GM21526 (cell line): ENCODE measurements around the gene CRLF2.
"Not testable (repeated sequence)": the region's sequence is repeated elsewhere in the genome, so short reads cannot be mapped to it uniquely, and the experiment has no call there.

Experiments
- ATAC-seq: cut with Tn5 transposase; IDR thresholded peaks from one replicate; pipeline ENCODE4 v1.9.1; 2021; ENCODE audit warnings: moderate library complexity; ENCODE audit not compliant: unreplicated experiment, low FRiP score

The CRLF2 gene

DNA sequence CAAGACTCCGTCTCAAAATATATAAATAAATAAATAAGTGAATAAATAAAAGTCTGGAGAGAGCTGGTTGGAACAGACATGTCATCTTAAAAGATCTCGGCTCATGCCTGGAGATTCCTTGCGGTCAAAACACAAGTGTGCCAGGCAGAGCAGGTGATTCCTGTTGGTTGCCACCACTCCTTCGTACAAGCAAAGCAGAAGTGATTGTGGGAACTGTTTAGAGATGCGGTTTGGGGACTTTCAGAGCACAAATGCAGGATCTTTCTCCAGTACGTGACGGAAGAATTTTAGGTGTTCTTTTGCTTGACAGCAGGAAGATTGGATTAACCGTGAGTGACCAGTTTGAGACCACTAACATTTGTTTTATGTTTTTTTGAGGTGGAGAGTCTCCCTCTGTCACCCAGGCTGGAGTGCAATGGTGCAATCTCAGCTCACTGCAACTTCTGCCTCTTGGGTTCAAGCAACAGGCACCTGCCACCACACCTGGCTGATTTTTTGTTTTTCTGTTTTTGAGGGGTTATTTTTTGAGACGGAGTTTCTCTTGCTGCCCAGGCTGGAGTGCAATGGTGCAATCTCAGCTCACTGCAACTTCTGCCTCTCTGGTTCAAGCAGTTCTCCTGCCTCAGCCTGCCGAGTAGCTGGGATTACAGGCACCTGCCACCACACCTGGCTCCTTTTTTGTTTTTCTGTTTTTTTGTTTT lies 2.8 kb upstream of the CRLF2 start:
- ATAC-seq, result peak; percentile 46

DNA sequence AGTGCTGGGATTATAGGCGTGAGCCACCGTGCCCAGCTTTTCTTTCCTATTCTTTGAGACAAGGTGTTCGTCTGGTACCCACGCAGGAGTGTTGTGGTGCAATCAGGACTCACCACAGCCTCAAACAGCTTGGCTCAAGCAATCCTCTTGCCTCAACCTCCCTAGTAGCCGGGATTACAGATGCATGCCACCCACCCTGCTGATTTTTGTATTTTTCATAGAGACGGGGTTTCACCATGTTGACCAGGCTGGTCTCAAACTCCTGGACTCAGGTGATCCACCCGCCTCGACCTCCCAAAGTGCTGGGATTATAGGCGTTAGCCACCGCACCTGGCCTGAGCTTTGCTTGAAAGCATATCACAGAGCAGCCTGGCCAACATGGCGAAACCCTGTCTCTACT lies 1.5 kb upstream of the CRLF2 start:
- no peak for ATAC-seq

DNA sequence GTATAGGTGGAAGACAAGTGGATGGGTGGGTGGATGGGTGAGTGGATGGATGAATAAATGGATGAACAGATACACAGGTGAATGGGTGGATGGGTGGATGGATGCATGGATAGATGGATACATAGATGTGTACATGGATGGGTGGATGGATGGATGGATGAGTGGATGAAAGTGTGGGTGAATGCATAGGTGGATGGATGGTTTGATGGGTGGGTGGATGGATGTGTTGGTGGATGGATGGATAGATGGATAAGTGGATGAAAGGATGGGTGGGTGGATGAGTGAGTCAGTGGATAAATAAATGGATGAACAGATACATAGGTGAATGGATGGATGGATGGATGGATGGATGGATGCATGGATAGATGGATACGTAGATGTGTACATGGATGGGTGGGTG lies 1.6 kb downstream of the CRLF2 start:
- ATAC-seq, result no peak

DNA sequence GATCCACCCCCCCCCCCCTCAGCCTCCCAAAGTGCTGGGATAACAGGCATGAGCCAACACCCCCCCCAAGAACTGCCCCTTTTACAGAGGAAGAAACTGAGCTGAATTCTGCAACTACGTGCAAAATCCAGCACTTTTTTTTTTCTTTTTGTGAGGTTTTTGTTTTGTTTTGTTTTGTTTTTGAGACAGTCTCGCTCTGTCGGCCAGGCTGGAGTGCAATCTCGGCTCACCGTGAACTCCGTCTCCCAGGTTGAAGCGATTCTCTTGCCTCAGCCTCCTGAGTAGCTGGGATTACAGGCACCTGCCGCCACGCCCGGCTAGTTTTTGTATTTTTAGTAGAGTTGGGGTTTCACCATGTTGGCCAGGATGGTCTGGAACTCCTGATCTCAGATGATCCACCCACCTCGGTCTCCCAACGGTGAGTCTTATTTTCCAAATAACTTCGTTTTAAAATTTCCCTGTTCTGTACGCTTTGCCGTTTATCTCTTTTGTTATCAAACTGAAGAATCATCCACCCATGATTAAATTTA lies 4.9 kb downstream of the CRLF2 start:
- ATAC-seq, result no peak

DNA sequence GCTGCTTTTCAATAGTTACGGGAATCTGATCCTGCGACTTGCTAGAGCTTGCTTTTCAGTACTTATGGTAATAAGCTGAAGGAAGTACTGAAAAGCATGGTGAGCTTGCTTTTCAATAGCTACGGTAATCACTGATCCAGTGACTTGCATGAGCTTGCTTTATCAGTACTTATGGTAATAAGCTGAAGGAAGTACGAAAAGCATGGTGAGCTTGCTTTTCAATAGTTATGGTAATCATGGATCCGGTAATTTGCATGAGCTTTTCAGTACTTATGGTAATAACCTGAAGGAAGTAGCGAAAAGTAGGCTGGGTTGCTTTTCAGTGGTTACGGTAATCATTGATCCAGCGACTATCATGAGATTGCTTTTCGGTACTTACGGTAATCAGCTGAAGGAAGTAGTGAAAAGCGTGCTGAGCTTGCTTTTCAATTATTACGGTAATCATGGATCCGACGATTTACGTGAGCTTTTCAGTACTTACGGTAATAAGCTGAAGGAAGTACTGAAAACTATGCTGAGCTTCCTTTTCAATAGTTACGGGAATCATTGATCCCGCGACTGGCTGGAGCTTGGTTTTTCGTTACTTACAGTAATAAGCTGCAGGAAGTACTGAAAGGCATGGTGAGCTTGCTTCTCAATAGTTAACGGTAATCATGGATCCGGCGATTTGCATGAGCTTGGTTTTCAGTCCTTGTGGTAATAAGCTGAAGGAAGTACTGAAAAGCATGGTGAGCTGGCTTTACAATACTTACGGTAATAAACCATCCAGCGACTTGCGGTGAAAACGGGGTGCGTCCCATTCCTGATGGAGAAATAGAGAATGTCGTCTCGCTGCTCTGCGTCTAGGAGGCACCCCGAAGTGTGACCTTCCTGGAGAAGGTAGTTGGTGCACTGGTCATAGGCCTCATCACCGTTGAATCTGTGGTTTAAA lies 6.5 kb downstream of the CRLF2 start:
- peak; percentile 34 for ATAC-seq

DNA sequence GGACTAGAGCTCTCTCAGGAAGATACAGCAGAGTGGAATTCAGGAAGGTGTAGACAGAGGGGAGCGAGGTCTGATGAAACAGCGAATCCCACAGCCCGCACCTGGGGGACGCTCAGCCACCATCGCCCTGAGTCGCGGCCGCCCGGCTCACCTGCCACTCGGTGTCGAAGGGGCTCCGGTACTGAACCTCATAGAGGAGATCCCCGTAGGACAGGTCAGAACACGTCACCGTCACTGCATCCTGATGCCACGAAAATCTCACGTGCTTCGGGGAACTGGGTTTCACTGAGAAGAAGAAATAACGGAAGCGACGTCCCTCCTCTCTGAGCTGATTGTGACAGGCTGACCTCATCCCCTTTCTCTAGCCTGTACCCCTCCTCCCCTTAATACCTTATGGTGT lies 10.2 kb downstream of the CRLF2 start:
- no peak for ATAC-seq

DNA sequence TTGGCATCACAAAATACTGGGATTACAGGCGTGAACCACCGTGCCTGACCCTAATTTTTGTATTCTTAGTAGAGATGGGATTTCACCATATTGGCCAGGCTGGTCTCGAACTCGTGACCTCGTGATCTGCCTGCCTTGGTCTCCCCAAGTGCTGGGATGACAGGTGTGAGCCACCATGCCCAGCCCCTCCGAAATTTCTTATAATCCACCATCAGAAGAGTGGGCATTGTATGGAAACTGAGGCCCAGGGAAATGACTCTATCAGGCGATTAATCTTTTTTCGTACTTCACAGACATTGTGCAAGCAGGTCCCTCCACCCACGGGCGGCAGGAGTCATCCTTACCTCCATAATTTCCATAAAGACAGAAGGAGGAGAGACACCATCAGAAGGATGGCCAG lies 16.0 kb downstream of the CRLF2 start:
- ATAC-seq, result no peak

DNA sequence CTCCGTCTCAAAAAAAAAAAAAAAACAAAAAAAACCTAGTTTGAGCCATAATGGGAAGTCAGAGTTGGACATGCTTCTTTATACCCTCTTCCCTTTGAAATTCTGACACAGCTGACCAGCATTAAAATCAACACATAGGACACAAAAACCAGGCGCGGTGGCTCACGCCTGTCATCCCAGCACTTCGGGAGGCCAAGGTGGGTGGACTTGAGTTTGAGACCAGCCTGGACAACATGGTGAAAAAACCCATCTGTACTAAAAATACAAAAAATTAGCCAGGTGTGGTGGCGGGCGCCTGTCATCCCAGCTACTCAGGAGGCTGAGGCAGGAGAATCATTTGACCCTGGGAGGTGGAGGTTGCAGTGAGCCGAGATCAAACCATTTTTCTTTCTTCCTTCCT lies 20.3 kb downstream of the CRLF2 start:
- not testable (repeated sequence) for ATAC-seq

DNA sequence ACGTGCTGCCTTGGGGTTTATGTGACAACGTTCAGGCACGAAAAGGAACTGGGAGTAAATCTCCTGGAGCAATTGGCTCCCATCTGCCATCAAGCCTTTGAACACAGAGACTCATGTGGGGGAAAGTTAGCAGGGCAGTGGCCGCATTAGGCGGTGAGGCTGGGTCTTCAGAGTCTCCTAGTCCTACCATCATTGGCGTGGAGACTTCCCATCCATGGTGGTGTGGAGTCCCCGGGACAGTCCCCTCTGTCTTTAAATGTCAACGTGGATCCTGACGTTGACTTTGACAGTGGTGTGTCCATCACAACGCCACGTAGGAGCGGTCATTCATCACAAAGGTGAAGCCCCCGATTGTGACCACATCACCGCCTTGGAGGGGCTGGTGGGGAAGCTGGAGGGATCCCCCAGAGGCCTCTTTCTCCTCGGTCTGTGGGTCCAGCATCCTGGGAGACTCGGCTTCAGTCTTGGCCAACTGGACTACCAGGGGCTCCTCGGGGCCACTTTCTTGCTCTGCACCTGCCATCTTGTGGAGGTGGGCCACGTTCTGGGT lies 21.8 kb downstream of the CRLF2 start:
- no peak for ATAC-seq

DNA sequence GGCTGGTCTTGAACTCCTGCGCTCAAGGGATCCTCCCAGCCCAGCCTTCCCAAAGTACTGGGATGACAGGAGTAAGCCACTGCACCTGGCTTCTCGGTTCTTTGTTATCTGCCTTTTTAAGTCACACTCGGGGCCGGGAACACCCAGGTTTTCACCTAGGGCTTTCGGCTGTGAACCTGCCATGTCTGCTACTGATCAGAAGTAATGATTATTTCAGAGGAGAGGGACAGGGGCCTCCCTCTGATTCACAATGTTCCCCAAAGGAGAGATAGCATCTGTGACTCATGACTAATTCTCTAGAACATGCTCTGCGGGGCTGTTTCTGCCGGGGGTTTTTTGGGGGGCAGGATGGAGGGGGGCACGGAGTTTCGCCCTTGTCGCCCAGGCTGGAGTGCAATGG lies 26.9 kb downstream of the CRLF2 start:
- no peak for ATAC-seq

DNA sequence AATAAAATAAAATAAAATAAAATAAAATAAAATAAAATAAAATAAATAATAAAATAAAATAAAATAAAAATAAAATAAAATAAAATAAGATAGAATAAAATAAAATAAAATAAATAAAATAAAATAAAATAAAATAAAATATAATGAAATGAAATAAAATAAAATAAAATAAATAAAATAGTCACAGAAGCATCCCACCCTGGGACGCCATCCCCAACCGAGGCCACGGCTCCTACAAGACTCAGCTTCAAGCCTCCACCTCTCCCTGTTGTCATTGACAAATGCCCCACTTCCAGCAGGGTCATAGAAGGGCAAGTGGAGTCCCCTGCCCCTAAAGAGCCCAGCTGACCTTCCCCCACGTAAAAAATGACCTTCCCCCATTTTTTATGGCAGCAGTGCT lies 30.2 kb downstream of the CRLF2 start:
- no peak for ATAC-seq

DNA sequence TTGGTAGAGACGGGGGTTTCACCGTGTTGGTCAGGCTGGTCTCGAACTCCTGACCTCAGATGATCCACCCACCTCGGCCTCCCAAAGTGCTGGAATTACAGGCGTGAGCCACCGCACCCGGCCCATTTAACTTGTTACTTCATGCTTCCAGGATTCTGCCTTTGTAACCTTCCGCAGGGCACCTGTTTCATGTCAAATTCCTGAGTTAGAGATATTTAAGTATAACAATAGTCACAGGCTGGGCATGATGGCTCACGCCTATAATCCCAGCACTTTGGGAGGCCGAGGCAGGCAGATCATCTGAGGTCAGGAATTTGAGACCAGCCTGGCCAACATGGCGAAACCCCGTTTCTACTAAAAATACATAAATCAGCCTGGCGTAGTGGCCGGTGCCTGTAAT lies 30.8 kb downstream of the CRLF2 start:
- ATAC-seq, result not testable (repeated sequence)

DNA sequence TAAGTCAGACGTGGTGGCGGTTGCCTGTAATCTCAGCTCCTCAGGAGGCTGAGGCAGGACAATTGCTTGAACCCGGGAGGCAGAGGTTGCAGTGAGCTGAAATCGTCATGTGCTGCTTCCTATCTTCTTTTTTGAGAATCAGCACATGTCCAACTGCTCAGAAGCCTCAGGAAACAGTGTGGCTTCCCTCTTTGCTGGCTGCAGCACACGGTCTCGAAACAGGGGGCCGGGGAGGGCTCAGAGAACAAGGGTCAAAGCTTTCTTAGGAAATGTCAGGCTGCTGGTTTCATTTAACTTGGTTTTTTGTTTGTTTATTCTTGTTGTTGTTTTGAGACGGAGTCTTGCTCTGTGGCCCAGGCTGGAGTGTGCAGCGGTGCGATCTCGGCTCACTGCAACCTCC lies 31.3 kb downstream of the CRLF2 start:
- no peak for ATAC-seq

DNA sequence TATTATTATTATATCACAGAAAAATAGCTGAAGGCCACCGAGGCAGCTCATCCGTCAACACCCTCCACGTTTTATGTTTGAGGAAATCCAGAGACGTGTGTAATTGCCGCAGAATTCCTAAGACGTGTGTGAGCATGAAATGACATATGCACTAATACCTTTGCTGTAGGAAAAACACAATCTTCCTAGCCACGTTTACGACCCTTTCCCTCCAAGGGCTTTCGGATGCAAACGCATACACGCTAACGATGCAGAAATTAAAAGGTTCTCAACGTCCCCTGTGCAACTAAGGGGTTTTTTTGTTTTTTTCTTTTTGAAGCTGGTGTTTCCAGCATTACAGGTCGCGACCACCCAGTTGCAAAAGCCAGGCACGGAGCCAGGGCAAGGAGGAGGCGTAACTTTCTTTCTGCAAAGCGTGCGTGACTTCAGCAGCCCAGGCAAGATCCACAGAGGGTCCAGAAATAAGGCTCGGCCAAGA lies 33.8 kb downstream of the CRLF2 start:
- ATAC-seq, result no peak

DNA sequence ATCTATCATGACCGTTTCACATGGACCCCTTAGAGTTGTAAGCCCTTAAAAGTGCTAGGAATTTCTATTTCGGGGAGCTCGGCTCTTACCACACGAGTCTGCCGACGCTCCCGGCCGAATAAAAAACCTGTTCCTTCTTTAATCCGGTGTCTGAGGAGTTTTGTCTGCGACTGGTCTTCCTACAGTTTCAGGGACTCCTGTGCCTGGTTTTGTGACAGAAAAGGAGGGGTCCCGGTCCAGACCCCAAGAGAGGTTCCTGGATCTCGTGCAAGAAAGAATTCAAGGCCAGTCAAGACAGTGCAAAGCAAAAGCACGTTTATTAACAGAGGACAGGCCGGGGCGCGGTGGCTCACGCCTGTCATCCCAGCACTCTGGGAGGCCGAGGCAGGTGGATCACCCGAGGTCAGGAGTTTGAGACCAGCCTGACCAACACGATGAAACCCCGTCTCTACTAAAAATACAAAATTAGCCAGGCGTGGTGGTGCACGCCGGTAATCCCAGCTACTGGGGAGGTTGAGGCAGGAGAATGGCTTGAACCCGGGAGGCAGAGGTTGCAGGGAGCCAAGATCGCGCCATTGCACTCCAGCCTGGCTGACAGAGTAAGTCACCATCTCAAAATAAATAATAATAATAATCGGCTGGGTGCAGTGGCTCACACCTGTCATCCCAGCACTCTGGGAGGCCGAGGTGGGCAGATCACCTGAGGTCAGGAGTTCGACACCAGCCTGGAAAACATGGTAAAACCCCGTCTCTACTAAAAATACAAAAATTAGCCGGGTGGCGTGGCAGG lies 35.7 kb downstream of the CRLF2 start:
- not testable (repeated sequence) for ATAC-seq

DNA sequence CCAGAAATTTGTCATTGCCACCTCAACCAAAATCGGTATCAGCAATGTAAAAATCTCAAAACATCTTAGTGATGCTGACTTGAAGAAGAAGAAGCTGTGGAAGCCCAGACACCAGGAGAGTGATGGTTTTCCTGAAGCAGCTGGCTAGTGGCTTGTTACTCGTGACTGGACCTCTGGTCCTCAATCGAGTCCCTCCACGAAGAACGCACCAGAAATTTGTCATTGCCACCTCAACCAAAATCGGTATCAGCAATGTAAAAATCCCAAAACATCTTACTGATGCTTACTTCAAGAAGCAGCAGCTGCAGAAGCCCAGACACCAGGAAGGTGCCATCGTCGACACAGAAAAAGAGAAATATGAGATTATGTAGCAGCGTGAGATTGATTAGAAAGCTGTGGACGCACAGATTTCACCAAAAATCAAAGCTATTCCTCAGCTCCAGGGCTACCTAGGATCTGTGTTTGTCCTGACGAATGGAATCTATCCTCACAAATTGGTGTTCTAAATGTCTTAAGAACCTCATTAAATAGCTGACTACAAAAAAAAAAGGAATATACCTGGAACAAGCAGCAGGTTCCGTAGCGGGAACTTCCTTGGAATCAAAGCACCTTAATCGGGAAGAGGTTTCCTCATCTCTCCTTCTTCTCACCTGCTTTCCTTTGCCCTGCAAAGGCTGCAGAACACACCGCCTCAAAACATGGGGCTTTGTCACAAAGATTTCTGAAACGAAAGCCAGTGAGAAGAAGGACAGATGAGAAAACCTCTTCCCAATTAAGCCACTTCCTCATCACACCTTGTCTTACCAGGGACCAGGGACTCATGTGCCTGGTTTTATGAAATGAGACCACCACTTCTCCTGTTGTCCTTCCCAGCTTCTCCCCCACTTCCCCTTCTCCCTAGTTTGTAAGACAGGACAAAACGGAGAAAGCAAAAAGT lies 37.6 kb downstream of the CRLF2 start:
- not testable (repeated sequence) for ATAC-seq

DNA sequence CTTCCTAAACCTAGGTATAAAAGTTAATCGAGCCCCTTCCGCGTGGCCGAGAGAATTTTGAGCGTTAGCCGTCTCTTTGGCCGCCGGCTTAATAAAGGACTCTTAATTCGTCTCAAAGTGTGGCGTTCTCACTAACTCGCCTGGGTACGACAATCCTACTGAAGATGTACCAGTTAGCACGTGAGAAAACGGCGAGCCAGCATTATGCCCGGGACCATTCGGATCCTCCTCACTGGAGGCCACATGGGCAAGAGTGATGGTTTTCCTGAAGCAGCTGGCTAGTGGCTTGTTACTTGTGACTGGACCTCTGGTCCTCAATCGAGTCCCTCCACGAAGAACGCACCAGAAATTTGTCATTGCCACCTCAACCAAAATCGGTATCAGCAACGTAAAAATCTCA lies 39.0 kb downstream of the CRLF2 start:
- not testable (repeated sequence) for ATAC-seq

DNA sequence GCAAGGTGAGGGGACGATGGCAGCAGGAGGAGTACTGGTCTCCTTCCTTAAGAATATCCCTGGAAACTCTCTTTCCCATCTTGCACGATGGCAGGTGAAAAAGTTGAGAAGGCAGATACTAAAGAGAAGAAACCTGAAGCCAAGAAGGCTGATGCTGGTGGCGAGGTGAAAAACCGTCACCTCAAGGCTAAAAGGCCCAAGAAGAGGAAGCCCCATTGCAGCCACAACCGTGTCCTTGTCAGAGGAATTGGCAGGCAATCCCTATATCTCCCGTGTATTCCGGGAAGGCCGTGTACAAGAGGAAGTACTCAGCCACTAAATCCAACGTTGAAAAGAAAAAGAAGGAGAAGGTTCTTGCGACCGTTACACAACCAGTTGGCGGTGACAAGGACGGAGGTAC lies 40.0 kb downstream of the CRLF2 start:
- no peak for ATAC-seq

DNA sequence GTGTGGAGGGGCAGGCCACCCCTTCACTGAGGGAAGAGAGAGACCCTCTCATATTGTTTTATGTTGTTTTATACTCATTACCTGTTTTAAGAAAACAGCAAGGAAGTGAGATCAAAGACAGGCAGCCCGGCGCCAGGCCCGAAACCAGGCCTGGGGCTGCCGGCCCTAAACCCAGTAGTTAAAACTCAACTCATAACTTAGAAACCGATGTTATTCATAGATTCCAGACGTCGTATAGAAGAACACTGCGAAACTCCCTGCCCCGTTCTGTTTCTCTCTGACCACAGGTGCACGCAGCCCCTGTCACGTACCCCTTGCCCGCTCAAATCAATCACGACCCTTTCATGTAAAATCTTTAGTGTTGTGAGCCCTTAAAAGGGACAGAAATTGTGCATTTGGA lies 40.5 kb downstream of the CRLF2 start:
- ATAC-seq, result not testable (repeated sequence)
